Effector memory CD8-positive, alpha-beta T cell (primary cell): ENCODE data around the gene TPCN2.

ENCODE experiments used
- ATAC-seq: fragments of 150-1000 bp; cut with Tn5 transposase; replicated peaks from 2 replicates; pipeline ENCODE4 v1.10.0; 2021; ENCODE audit warnings: mild to moderate bottlenecking, moderate library complexity
- DNase-seq, 3 experiments: peaks; one replicate each; pipeline ENCODE4 v3.0.0; 2021
- H3K27ac Mint-ChIP-seq, 2 donors: one replicate each; pipeline ENCODE4 v1.8.0; 2022; ENCODE audit warnings: mild to moderate bottlenecking in 2 of 2, mixed read lengths in 2 of 2, moderate library complexity in 2 of 2
- H3K27me3 Mint-ChIP-seq, 2 donors: one replicate each; pipeline ENCODE4 v1.8.0; 2022; ENCODE audit warnings: mixed read lengths in 2 of 2
- H3K36me3 Mint-ChIP-seq: one replicate; pipeline ENCODE4 v1.8.0; 2022; ENCODE audit warnings: mild to moderate bottlenecking, moderate library complexity, mixed read lengths; ENCODE audit not compliant: insufficient read depth
- H3K4me1 Mint-ChIP-seq, 2 donors: one replicate each; pipeline ENCODE4 v1.8.0; 2022; ENCODE audit warnings: low read depth in 2 of 2, mixed read lengths in 2 of 2
- H3K4me3 Mint-ChIP-seq, 2 donors: one replicate each; pipeline ENCODE4 v1.8.0; 2022; ENCODE audit warnings: mild to moderate bottlenecking in 2 of 2, mixed read lengths in 2 of 2, moderate library complexity in 2 of 2
- H3K9me3 Mint-ChIP-seq, 2 donors: one replicate each; pipeline ENCODE4 v1.8.0; 2022; ENCODE audit warnings: mixed read lengths in 2 of 2

Gene TPCN2

DNA sequence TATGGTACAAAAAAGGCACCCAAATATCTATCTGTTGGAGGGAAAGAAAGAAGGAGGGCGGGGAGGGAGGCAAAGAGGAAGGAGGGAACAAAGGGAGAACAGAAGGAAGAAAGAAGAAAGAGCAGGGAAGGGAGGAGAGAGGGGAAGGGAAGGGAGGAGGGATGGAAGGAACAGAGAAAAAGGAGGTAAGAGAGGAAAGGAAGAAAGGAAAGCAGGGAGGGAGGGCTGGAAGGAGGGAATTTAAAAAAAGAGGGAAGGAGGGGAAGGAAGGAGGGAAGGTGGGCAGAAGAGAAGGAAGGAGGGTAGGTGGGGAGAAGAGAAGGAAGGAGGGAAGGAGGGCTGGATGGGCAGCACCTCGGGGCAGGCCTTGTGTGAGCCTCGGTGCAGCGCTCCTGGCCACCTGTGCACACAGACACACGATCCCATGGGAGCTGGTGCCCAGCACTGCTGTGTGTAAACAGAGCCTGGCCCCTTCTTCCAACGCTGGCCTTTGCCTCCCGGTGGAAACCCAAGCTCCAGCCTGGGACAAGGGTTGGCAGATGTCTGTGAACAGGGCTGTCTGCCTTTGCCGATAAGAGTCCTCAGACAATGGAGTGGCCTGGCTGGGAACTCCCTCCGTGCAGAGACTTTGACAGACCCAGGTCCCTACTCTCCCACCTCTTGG, 130.2 kb downstream of the TPCN2 start:
- Mint-ChIP-seq H3K27ac (no peak overlapping the region), H3K4me3 (no peak overlapping the region), H3K36me3 (peaks cover 3% of the 10 kb centered on the region), H3K9me3 (peaks cover 0 to 2% of the 10 kb centered on the region in 2 donors), H3K4me1 (no peaks in the 10 kb centered on the region), H3K27me3 (peaks cover 26 to 52% of the 10 kb centered on the region in 2 donors)
- ATAC-seq = no peak
- DNase-seq = no peak

DNA sequence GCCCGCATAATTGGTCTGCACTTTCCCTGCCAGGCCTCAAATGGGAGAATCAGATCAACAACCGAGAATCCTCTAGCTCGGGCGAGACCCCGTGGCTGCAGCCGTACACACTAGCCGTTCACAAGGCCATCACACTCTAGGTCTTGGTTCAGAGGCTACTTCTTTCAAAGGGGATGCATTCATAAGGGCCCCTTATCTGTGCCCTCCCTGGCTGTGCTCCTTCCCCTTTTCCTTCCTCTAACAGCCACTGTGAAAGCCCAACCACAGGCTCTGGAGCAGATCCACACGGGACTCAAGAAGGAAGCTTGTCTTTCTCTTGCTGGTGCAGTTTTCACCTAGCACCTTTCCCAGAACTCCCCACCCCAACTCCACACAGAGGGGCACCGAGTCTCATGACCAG, 131.5 kb downstream of the TPCN2 start:
- no peaks in the 10 kb centered on the region for H3K9me3 Mint-ChIP-seq
- no peak for ATAC-seq
- peaks cover 3% of the 10 kb centered on the region for H3K36me3 Mint-ChIP-seq
- H3K4me1 Mint-ChIP-seq = no peaks in the 10 kb centered on the region
- no peak overlapping the region for H3K27ac Mint-ChIP-seq
- no peak overlapping the region for H3K4me3 Mint-ChIP-seq
- DNase-seq = no peak
- peaks cover 26 to 56% of the 10 kb centered on the region in 2 donors for H3K27me3 Mint-ChIP-seq

DNA sequence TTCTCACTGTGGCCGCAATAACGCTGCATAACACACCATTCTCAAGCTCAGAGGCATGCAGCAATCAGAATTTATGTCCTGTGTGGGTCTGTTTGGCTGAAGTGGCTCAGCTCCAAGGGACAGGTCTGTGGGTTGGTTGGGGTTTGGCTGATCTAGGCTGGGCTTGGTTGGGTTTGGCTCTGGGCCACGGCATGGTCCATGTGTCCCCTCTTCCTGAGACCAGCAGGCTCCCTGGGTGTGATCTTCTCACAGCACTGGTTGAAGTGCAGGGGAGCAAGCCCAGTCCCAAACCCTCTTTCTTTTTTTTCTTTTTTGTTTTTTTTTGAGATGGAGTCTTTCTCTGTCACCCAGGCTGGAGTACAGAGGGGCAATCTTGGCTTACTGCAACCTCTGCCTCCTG, 132.0 kb downstream of the TPCN2 start:
- H3K9me3 Mint-ChIP-seq = no peaks in the 10 kb centered on the region
- peaks cover 3% of the 10 kb centered on the region for H3K36me3 Mint-ChIP-seq
- ATAC-seq (no peak), DNase-seq (no peak)
- peaks cover 26 to 57% of the 10 kb centered on the region in 2 donors for H3K27me3 Mint-ChIP-seq
- no peak overlapping the region for H3K4me3 Mint-ChIP-seq
- no peaks in the 10 kb centered on the region for H3K4me1 Mint-ChIP-seq
- H3K27ac Mint-ChIP-seq = no peak overlapping the region

DNA sequence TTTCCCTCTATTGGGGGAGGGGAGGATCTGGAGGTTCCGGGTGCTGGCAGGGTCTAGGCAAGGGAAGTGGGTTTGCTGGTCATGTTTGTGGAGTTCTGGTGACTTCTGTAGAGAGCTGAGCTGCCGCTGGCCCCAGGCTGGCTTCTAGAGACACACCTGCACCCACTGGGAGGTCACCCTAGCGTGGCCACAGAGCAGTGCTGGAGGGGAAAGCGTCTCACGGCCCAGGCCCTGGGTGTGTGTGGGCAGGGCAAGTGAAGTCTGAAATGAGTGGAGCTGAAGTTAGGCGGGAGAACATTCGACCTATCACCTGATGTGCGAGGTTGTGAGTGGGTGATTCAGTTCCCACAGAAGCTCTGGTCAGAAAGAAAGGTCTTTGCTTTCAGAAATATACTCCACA, 134.9 kb downstream of the TPCN2 start:
- DNase-seq (no peak), ATAC-seq (no peak)
- Mint-ChIP-seq H3K4me3 (no peak overlapping the region), H3K27me3 (peaks cover 41 to 79% of the 10 kb centered on the region in 2 donors), H3K9me3 (peaks cover 3 to 7% of the 10 kb centered on the region in 2 donors), H3K27ac (no peak overlapping the region), H3K4me1 (no peaks in the 10 kb centered on the region), H3K36me3 (peaks cover 3% of the 10 kb centered on the region)
